OCI-LY7 (cell line): Measurements from ENCODE around the gene KLRB1.

Experiments
- CTCF ChIP-seq: fragments of 200-600 bp; sonication (generic); conservative IDR thresholded peaks from 2 replicates; pipeline ENCODE4 v1.5.1; 2014; ENCODE audit warnings: mild to moderate bottlenecking, antibody characterized with exemption, low read length, moderate library complexity, mixed read lengths
- EZH2phosphoT487 ChIP-seq: fragments of 200-600 bp; sonication (generic); IDR thresholded peaks from 2 replicates; pipeline ENCODE4 v1.6.1; 2018; ENCODE audit warnings: low read depth, borderline replicate concordance, mild to moderate bottlenecking, mixed run types, antibody characterized with exemption, low read length, moderate library complexity, mixed read lengths

- no peak for TF ChIP-seq CTCF
- no peak for TF ChIP-seq EZH2phosphoT487
These were observed 35.0 kb upstream of the KLRB1 start for GRCh38 chr12:9642606-9643265.
